ENCODE data around the gene TET1. TPM values are rescaled to one million over a fixed set of nuclear protein-coding genes. Genes with fewer than 3 reads are reported as not detected.

Gene TET1
- total and polyA plus RNA-seq, 10 donors: 0.04 to 3.1 (median 2.1) TPM

DNA sequence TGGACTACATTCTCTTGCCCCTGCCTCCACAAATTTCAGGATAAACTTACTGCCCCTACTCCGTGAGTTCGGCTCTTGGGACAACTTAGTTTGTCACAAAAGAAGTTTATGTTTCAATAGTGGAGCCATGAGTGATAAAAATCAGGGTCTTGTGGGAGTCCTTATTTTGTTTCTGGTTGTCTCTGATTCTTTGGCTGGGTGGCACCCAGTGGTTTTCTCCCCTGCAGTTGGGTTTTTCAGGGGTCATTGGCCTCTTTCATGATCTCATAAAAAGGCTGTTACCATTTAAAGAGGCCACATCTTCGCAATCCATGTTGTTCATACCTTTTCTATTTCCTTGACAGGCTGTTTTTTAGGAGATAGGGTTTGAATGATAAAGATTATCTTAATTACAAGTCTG lies 5.5 kb downstream of the TET1 start:
- no peak for DNase-seq
- Histone ChIP-seq H3K27ac (no peak overlapping the region), H3K4me1 (peaks cover 4 to 29% (median 18%) of the 10 kb centered on the region in 6 donors), H3K4me3 (no peak overlapping the region), H3K9me3 (no peaks in the 10 kb centered on the region), H3K36me3 (no peaks in the 10 kb centered on the region), H3K27me3 (replicated peaks in 1 of 7) (peaks cover under 1 to 64% (median 18%) of the 10 kb centered on the region in 7 donors)
- intact Hi-C loops (cut with DNase I; ENCODE audit: low total_unique reads): no loop called here
- WGBS, 5 donors: 89 to 96% (median 94%) methylated on average over 3 of the region's 3 CpGs
- TF ChIP-seq, protein P1, sequence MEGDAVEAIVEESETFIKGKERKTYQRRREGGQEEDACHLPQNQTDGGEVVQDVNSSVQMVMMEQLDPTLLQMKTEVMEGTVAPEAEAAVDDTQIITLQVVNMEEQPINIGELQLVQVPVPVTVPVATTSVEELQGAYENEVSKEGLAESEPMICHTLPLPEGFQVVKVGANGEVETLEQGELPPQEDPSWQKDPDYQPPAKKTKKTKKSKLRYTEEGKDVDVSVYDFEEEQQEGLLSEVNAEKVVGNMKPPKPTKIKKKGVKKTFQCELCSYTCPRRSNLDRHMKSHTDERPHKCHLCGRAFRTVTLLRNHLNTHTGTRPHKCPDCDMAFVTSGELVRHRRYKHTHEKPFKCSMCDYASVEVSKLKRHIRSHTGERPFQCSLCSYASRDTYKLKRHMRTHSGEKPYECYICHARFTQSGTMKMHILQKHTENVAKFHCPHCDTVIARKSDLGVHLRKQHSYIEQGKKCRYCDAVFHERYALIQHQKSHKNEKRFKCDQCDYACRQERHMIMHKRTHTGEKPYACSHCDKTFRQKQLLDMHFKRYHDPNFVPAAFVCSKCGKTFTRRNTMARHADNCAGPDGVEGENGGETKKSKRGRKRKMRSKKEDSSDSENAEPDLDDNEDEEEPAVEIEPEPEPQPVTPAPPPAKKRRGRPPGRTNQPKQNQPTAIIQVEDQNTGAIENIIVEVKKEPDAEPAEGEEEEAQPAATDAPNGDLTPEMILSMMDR (IDR thresholded peaks at IDR 0.05 in 8 of 11, conservative IDR thresholded peaks at IDR 0.05 in 3 of 11): no peak
- no peak for TF ChIP-seq POLR2AphosphoS5 (IDR thresholded peaks at IDR 0.05)
- TF ChIP-seq POLR2A (IDR thresholded peaks at IDR 0.05): no peak

DNA sequence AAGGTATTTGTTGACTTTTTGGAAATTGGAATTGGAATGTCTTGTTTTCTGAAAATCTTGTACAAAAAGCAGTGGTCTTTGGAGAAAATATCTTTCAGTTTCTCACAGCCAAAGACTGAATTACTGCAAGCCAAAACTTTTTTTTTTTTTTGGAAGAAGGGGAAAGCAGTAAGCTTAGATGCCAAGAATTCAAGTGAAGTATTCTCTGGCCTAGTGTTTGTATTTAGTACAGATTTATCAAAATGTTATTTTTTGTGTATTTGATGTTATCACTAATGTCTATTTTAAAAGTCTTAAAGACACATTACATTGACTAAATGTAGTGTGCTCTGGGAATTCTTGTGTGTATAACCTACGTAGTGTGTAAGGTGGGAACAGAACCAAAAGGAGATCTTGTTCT lies 6.2 kb downstream of the TET1 start:
- WGBS, 5 donors: 76 to 87% (median 82%) methylated on average over 1 of the region's 1 CpG
- Histone ChIP-seq H3K27ac (no peak overlapping the region), H3K4me3 (no peak overlapping the region), H3K36me3 (no peaks in the 10 kb centered on the region), H3K27me3 (replicated peaks in 1 of 7) (peaks cover 0 to 57% (median 11%) of the 10 kb centered on the region in 7 donors), H3K4me1 (peaks cover 4 to 22% (median 12%) of the 10 kb centered on the region in 6 donors), H3K9me3 (no peaks in the 10 kb centered on the region)
- intact Hi-C loops (cut with DNase I; ENCODE audit: low total_unique reads): no loop called here
- TF ChIP-seq, protein P1 (IDR thresholded peaks at IDR 0.05 in 8 of 11, conservative IDR thresholded peaks at IDR 0.05 in 3 of 11): no peak
- TF ChIP-seq POLR2A (IDR thresholded peaks at IDR 0.05): no peak
- no peak for TF ChIP-seq POLR2AphosphoS5 (IDR thresholded peaks at IDR 0.05)
- no peak for DNase-seq

GRCh38 chr10:68566955-68567354 lies 6.8 kb downstream of the TET1 start:
- no peak overlapping the region for H3K27ac ChIP-seq

DNA sequence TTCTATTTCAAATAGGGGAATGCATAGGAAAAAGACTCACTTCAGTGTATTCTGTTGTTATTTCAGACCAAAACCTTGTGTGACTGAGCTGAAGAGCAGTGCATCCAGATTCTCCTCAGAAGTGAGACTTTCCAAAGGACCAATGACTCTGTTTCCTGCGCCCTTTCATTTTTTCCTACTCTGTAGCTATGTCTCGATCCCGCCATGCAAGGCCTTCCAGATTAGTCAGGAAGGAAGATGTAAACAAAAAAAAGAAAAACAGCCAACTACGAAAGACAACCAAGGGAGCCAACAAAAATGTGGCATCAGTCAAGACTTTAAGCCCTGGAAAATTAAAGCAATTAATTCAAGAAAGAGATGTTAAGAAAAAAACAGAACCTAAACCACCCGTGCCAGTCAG lies 12.0 kb downstream of the TET1 start:
- intact Hi-C loops (cut with DNase I; ENCODE audit: low total_unique reads): no loop called here
- TF ChIP-seq, protein P1 (IDR thresholded peaks at IDR 0.05 in 8 of 11, conservative IDR thresholded peaks at IDR 0.05 in 3 of 11): no peak
- TF ChIP-seq POLR2A (IDR thresholded peaks at IDR 0.05): no peak
- TF ChIP-seq POLR2AphosphoS5 (IDR thresholded peaks at IDR 0.05): no peak
- no peak overlapping the region for H3K4me3 ChIP-seq
- H3K27ac ChIP-seq: no peak overlapping the region
- WGBS, 5 donors: 52 to 80% (median 69%) methylated on average over 5 of the region's 5 CpGs
- no peaks in the 10 kb centered on the region for H3K9me3 ChIP-seq
- no peaks in the 10 kb centered on the region for H3K36me3 ChIP-seq
- peaks cover 0 to 20% (median 0%) of the 10 kb centered on the region in 7 donors for H3K27me3 ChIP-seq (replicated peaks in 1 of 7)
- H3K4me1 ChIP-seq: no peaks in the 10 kb centered on the region
- DNase-seq: no peak

More at GRCh38 chr10:68566955-68567354, 6.8 kb downstream of the TET1 start:
- WGBS, 5 donors: 25 to 41% (median 31%) methylated on average over 2 of the region's 2 CpGs
- peaks cover 1 to 16% (median 6%) of the 10 kb centered on the region in 6 donors for H3K4me1 ChIP-seq
- intact Hi-C loops (cut with DNase I; ENCODE audit: low total_unique reads): no loop called here
- no peak for DNase-seq
- no peaks in the 10 kb centered on the region for H3K9me3 ChIP-seq
- H3K36me3 ChIP-seq: no peaks in the 10 kb centered on the region
- TF ChIP-seq POLR2AphosphoS5 (IDR thresholded peaks at IDR 0.05) (no peak), POLR2A (IDR thresholded peaks at IDR 0.05) (no peak)
- TF ChIP-seq, protein P1 (IDR thresholded peaks at IDR 0.05 in 8 of 11, conservative IDR thresholded peaks at IDR 0.05 in 3 of 11): no peak
- H3K4me3 ChIP-seq: no peak overlapping the region
- H3K27me3 ChIP-seq (replicated peaks in 1 of 7): peaks cover 0 to 57% (median 5%) of the 10 kb centered on the region in 7 donors
